Activated CD4-positive, alpha-beta T cell treated with anti-CD3 and anti-CD28 coated beads for 36 hours (primary cell): ENCODE data around the gene SCN4A. TPM values are rescaled to one million over a fixed set of nuclear protein-coding genes. Genes with fewer than 3 reads are reported as not detected.
A peak's percentile ranks its signal among the peaks of the same experiment; 100 is the strongest.
"Not testable (repeated sequence)": the region's sequence is repeated elsewhere in the genome, so short reads cannot be mapped to it uniquely, and the experiment has no call there.

Experiments
- ATAC-seq: fragments of 200-7000 bp; cut with Tn5 transposase; one replicate; pipeline ENCODE4 v1.10.0; 2021; ENCODE audit warnings: mild to moderate bottlenecking, moderate library complexity
- CTCF ChIA-PET: fragments of 350-600 bp; sonication (Branson Sonifier 250); formaldehyde crosslinking; loops from one replicate; lab custom pipeline; 2021; ENCODE audit warnings: antibody characterized with exemption; lab: Charles Lee
- POLR2A ChIA-PET: fragments of 350-600 bp; sonication (Branson Sonifier 250); formaldehyde crosslinking; loops from one replicate; lab custom pipeline; 2021; ENCODE audit warnings: antibody characterized with exemption, inconsistent platforms; lab: Charles Lee
- DNase-seq: peaks from one replicate; pipeline ENCODE4 v3.0.0-alpha.2; 2020
- H3K27ac Mint-ChIP-seq: one replicate; pipeline ENCODE4 v1.8.0; 2021; ENCODE audit warnings: mixed read lengths
- H3K27me3 Mint-ChIP-seq: one replicate; pipeline ENCODE4 v1.8.0; 2021; ENCODE audit warnings: mixed read lengths
- H3K36me3 Mint-ChIP-seq: one replicate; pipeline ENCODE4 v1.8.0; 2021; ENCODE audit warnings: low read depth, mixed read lengths
- H3K4me1 Mint-ChIP-seq: one replicate; pipeline ENCODE4 v1.8.0; 2021; ENCODE audit warnings: mixed read lengths
- H3K4me3 Mint-ChIP-seq: one replicate; pipeline ENCODE4 v1.8.0; 2021; ENCODE audit warnings: mild to moderate bottlenecking, moderate library complexity, mixed read lengths
- H3K9me3 Mint-ChIP-seq: one replicate; pipeline ENCODE4 v1.8.0; 2021; ENCODE audit warnings: low read depth, mixed read lengths
- intact Hi-C, 2 experiments: fragments of 100-400 bp; cut with DNase I in 1 of 2; cut with micrococcal nuclease in 1 of 2; formaldehyde crosslinking; loops; one replicate each; pipeline versions ENCODE4 v1.14.2 to v1.15.1; 2022 to 2024; cut with DNase I, micrococcal nuclease
- total RNA-seq, 2 experiments: library from RNA; stranded (reverse); gene quantifications; one replicate each; pipeline ENCODE4 v1.2.3, GENCODE V29; 2021

The SCN4A gene
- total RNA-seq, 2 experiments from 2014 or later = 0.21 to 0.50 TPM

GRCh38 chr17:63920050-63920449 lies 52.7 kb downstream of the SCN4A start:
- H3K4me1 Mint-ChIP-seq, H3K27ac Mint-ChIP-seq, H3K27me3 Mint-ChIP-seq, DNase-seq, H3K9me3 Mint-ChIP-seq, intact Hi-C loops, H3K4me3 Mint-ChIP-seq, POLR2A ChIA-PET, ATAC-seq, H3K36me3 Mint-ChIP-seq: not testable (repeated sequence)
- CTCF ChIA-PET = interaction anchor here (0.7 to 4.1 kb wide), 35 partner anchors 8 to 229 kb away, joined by 3 to 34 read pairs (median 5); partner anchors contain the start of genes CD79B and ICAM2

- POLR2A ChIA-PET = interaction anchor here (0.5 kb wide), 1 partner anchor 214 kb away, joined by 3 read pairs; no protein-coding TSS in a partner anchor
- Mint-ChIP-seq H3K4me3 (no peak overlapping the region), H3K27ac (no peak overlapping the region), H3K36me3 (no peaks in the 10 kb centered on the region), H3K4me1 (peaks cover 6% of the 10 kb centered on the region), H3K9me3 (no peaks in the 10 kb centered on the region), H3K27me3 (no peaks in the 10 kb centered on the region)
- intact Hi-C loops = loop anchor here (1.0 to 10.0 kb wide), 7 partner anchors 27 to 365 kb away; partner anchors contain the start of gene PRR29 (in 1 of the 2)
- ATAC-seq (peak; percentile 99), DNase-seq (peak; percentile 84)
- CTCF ChIA-PET = interaction anchor here (0.6 to 4.1 kb wide), 42 partner anchors 9 to 458 kb away, joined by 3 to 34 read pairs (median 5); partner anchors contain the start of genes CD79B and ICAM2
These were observed 53.4 kb downstream of the SCN4A start for GRCh38 chr17:63919311-63919723.

DNA sequence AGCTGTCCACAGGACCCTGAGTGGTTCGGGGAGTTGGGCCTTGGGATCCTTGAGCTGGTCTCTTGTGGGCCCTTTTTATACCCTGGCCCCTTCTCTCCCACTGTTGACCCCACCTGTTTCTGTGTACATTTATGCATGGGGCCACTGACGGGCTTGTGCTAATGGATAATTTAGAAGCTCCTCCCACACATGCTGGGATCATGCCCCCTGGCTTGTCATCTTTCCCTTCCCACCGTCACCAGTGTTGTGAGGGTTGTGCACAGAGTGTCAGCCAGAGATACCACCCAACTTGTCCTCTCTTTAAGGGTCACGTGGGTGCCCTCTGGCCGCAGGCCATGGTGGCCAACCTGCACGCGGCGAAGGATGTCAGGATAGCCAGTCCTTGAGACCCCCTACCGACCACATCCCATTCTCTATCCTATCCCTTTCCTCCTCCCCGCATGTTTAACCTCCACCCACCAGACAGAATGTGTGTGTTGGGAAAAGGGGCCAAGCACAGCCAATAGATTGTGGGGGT lies 53.9 kb downstream of the SCN4A start, which contains the start of gene GH1:
GH1 (minus strand) TSS at position 51 of the 517 bp plus-strand sequence. CDS start 63 bp downstream, outside the sequence.
- not testable (repeated sequence) for H3K4me1 Mint-ChIP-seq, H3K36me3 Mint-ChIP-seq, H3K27ac Mint-ChIP-seq, H3K27me3 Mint-ChIP-seq, H3K9me3 Mint-ChIP-seq, H3K4me3 Mint-ChIP-seq, ATAC-seq, DNase-seq
- ChIA-PET CTCF (interaction anchor here (0.6 to 4.1 kb wide), 38 partner anchors 9 to 459 kb away, joined by 3 to 34 read pairs (median 6); partner anchors contain the start of genes CD79B and ICAM2), POLR2A (interaction anchor here (0.5 kb wide), 1 partner anchor 214 kb away, joined by 3 read pairs; no protein-coding TSS in a partner anchor)
- intact Hi-C loops = loop anchor here (1.0 to 10.0 kb wide), 7 partner anchors 27 to 366 kb away; partner anchors contain the start of gene PRR29 (in 1 of the 2)

- H3K4me3 Mint-ChIP-seq = no peak overlapping the region
- intact Hi-C loops = loop anchor here (2.0 to 10.0 kb wide), 3 partner anchors 80 to 366 kb away; partner anchors contain the start of gene PRR29 (in 1 of the 2)
- ChIA-PET CTCF (interaction anchor here (0.7 to 4.1 kb wide), 14 partner anchors 11 to 276 kb away, joined by 3 to 34 read pairs (median 8); partner anchors contain the start of gene CD79B), POLR2A (no interaction called here)
- peaks cover 6% of the 10 kb centered on the region for H3K4me1 Mint-ChIP-seq
- no peaks in the 10 kb centered on the region for H3K36me3 Mint-ChIP-seq
- H3K9me3 Mint-ChIP-seq = no peaks in the 10 kb centered on the region
- H3K27me3 Mint-ChIP-seq = no peaks in the 10 kb centered on the region
- DNase-seq = no peak
- no peak overlapping the region for H3K27ac Mint-ChIP-seq
- ATAC-seq = no peak
These were observed 54.4 kb downstream of the SCN4A start for GRCh38 chr17:63918305-63918704.

DNA sequence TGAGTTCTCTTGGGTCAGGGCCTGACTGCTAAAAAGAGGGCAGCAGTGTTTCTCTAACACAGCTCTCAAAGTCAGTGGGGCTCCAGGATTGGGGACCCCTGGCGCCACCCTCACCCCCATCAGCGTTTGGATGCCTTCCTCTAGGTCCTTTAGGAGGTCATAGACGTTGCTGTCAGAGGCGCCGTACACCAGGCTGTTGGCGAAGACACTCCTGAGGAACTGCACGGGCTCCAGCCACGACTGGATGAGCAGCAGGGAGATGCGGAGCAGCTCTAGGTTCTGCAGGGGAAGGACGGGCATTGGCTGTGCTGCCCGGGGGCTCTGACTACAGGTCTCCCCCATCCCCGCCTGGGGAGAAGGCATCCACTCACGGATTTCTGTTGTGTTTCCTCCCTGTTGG lies 55.1 kb downstream of the SCN4A start:
- Mint-ChIP-seq H3K9me3 (no peaks in the 10 kb centered on the region), H3K36me3 (no peaks in the 10 kb centered on the region), H3K27ac (no peak overlapping the region), H3K4me3 (no peak overlapping the region), H3K4me1 (peaks cover 6% of the 10 kb centered on the region), H3K27me3 (no peaks in the 10 kb centered on the region)
- DNase-seq = no peak
- ChIA-PET POLR2A (no interaction called here), CTCF (interaction anchor here (0.7 to 4.1 kb wide), 7 partner anchors 10 to 228 kb away, joined by 3 to 32 read pairs (median 3); no protein-coding TSS in a partner anchor)
- no peak for ATAC-seq
- intact Hi-C loops = loop anchor here (2.0 to 10.0 kb wide), 3 partner anchors 81 to 367 kb away; partner anchors contain the start of gene PRR29 (in 1 of the 2)

GRCh38 chr17:63917206-63917605 lies 55.5 kb downstream of the SCN4A start:
- H3K27ac Mint-ChIP-seq, H3K4me1 Mint-ChIP-seq, DNase-seq, ATAC-seq, H3K36me3 Mint-ChIP-seq, H3K27me3 Mint-ChIP-seq, POLR2A ChIA-PET, H3K9me3 Mint-ChIP-seq, H3K4me3 Mint-ChIP-seq: not testable (repeated sequence)
- intact Hi-C loops = loop anchor here in 1 of 2 experiments (10.0 kb wide), 1 partner anchor 368 kb away; no protein-coding TSS in a partner anchor
- CTCF ChIA-PET = interaction anchor here (1.2 to 1.5 kb wide), 4 partner anchors 11 to 229 kb away, joined by 3 to 7 read pairs (median 3); no protein-coding TSS in a partner anchor

GRCh38 chr17:63916566-63917185 lies 56.0 kb downstream of the SCN4A start:
- no peak for DNase-seq
- Mint-ChIP-seq H3K36me3 (no peaks in the 10 kb centered on the region), H3K27me3 (no peaks in the 10 kb centered on the region), H3K4me3 (no peak overlapping the region), H3K27ac (no peak overlapping the region), H3K4me1 (peaks cover 6% of the 10 kb centered on the region), H3K9me3 (no peaks in the 10 kb centered on the region)
- POLR2A ChIA-PET = no interaction called here
- intact Hi-C loops = loop anchor here in 1 of 2 experiments (10.0 kb wide), 1 partner anchor 368 kb away; no protein-coding TSS in a partner anchor
- CTCF ChIA-PET = interaction anchor here (1.2 to 2.2 kb wide), 4 partner anchors 11 to 229 kb away, joined by 3 to 8 read pairs (median 3); no protein-coding TSS in a partner anchor
- no peak for ATAC-seq

DNA sequence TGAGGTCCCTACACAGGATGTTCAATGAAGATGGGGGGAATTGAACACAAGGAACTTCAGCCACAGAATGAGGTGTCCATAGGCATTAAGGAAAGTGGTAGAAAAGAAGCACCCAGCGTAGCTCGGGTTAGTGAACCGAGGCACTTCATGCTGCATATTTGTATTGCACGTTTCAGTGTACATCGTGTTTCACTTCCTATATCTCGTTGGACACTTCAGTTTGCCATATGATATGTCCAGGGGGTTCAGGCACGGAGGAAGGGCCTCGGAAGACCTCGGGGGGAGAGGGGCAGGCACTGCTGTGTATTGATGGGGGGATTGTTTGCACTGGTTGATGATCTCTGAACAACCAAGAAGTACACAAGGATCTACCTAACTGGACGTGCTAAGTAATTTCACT lies 57.0 kb downstream of the SCN4A start:
- intact Hi-C loops = loop anchor here in 1 of 2 experiments (10.0 kb wide), 1 partner anchor 369 kb away; no protein-coding TSS in a partner anchor
- POLR2A ChIA-PET = not testable (repeated sequence)

GRCh38 chr17:63914471-63914870 lies 58.2 kb downstream of the SCN4A start:
- H3K9me3 Mint-ChIP-seq = no peaks in the 10 kb centered on the region
- ATAC-seq (no peak), DNase-seq (no peak)
- ChIA-PET POLR2A (no interaction called here), CTCF (interaction anchor here (2.2 to 2.5 kb wide), 2 partner anchors 32 to 219 kb away, joined by 8 to 11 read pairs; no protein-coding TSS in a partner anchor)
- no peak overlapping the region for H3K4me3 Mint-ChIP-seq
- intact Hi-C loops = loop anchor here in 1 of 2 experiments (10.0 kb wide), 1 partner anchor 370 kb away; no protein-coding TSS in a partner anchor
- H3K27ac Mint-ChIP-seq = no peak overlapping the region
- no peaks in the 10 kb centered on the region for H3K27me3 Mint-ChIP-seq
- no peaks in the 10 kb centered on the region for H3K36me3 Mint-ChIP-seq
- H3K4me1 Mint-ChIP-seq = peaks cover 3% of the 10 kb centered on the region

More for the DNA sequence above, 57.0 kb downstream of the SCN4A start:
- H3K27ac Mint-ChIP-seq, H3K36me3 Mint-ChIP-seq, H3K9me3 Mint-ChIP-seq, H3K4me3 Mint-ChIP-seq, H3K27me3 Mint-ChIP-seq, H3K4me1 Mint-ChIP-seq, DNase-seq, ATAC-seq: not testable (repeated sequence)
- CTCF ChIA-PET = interaction anchor here (0.6 to 2.2 kb wide), 3 partner anchors 110 to 220 kb away, joined by 3 to 8 read pairs (median 6); no protein-coding TSS in a partner anchor

DNA sequence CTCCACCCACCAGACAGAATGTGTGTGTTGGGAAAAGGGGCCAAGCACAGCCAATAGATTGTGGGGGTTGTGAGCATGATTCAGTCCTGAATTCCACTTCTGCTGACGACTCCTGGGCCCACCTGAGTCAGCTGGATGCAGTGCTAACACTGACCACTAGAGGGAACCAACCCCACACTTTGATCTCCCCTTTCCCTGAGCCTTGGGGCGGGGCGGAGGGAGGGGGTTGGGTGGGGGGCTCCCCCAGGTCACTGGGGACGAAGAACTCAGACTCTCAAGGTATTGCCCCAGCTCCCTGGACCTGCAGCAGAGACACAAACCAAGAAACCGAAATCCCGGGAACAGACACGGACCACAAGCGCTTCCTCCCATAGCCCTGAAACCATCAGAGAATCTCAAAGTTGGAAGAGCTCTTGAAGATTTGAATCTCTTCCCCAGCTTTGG lies 61.0 kb downstream of the SCN4A start:
- ATAC-seq (peak; percentile 78), DNase-seq (peak; percentile 80)
- Mint-ChIP-seq H3K27me3 (no peaks in the 10 kb centered on the region), H3K4me3 (no peak overlapping the region), H3K36me3 (no peaks in the 10 kb centered on the region), H3K4me1 (no peaks in the 10 kb centered on the region), H3K27ac (no peak overlapping the region), H3K9me3 (no peaks in the 10 kb centered on the region)
- POLR2A ChIA-PET = no interaction called here
- CTCF ChIA-PET = interaction anchor here (0.6 to 2.4 kb wide), 22 partner anchors 8 to 738 kb away, joined by 3 to 9 read pairs (median 4); partner anchors contain the start of genes ICAM2 and PRR29
- intact Hi-C loops = loop anchor here (2.0 to 10.0 kb wide), 3 partner anchors 221 to 373 kb away; no protein-coding TSS in a partner anchor
